MG63 (cell line): ENCODE data around the gene GLI3. TPM values are rescaled to one million over a fixed set of nuclear protein-coding genes. Genes with fewer than 3 reads are reported as not detected.

Source experiments
- DNase-seq: peaks from one replicate; pipeline ENCODE4 v3.0.0-alpha.2; 2020
- H3K27me3 ChIP-seq: fragments of 250-450 bp; sonication (Bioruptor Pico); 2 replicates; pipeline ENCODE4 v1.5.1; 2020; ENCODE audit warnings: mild to moderate bottlenecking, moderate library complexity
- H3K36me3 ChIP-seq: fragments of 250-450 bp; sonication (Bioruptor Pico); 2 replicates; pipeline ENCODE4 v1.5.1; 2020; ENCODE audit warnings: mild to moderate bottlenecking, moderate library complexity
- H3K4me3 ChIP-seq: fragments of 250-450 bp; sonication (Bioruptor Pico); 2 replicates; pipeline ENCODE4 v1.5.1; 2020; ENCODE audit warnings: mild to moderate bottlenecking, moderate library complexity
- H3K9me3 ChIP-seq: fragments of 250-450 bp; sonication (Bioruptor Pico); 2 replicates; pipeline ENCODE4 v1.5.1; 2020; ENCODE audit warnings: mild to moderate bottlenecking, moderate library complexity
- total RNA-seq: library from RNA; depleted of rRNA; stranded (reverse); fragments of >200 nt; shearing (Covaris generic); gene quantifications from 2 replicates; pipeline ENCODE4 v1.2.3, GENCODE V29; 2014; ENCODE audit warnings: low replicate concordance

Gene GLI3
- total RNA-seq, 1 experiment from 2014 or later = 0.59 TPM

GRCh38 chr7:42011846-42012245 is 225.2 kb downstream of the GLI3 start:
- Histone ChIP-seq H3K36me3 (peaks cover 6% of the 10 kb centered on the region), H3K4me3 (no peak overlapping the region), H3K27me3 (no peaks in the 10 kb centered on the region), H3K9me3 (peaks cover 6% of the 10 kb centered on the region)
- no peak for DNase-seq

- peaks cover 6% of the 10 kb centered on the region for H3K36me3 ChIP-seq
- H3K27me3 ChIP-seq = no peaks in the 10 kb centered on the region
- DNase-seq = no peak
- peaks cover 6% of the 10 kb centered on the region for H3K9me3 ChIP-seq
- H3K4me3 ChIP-seq = no peak overlapping the region
These were observed 226.3 kb downstream of the GLI3 start for GRCh38 chr7:42010751-42011150.

- Histone ChIP-seq H3K27me3 (no peaks in the 10 kb centered on the region), H3K4me3 (no peak overlapping the region), H3K36me3 (no peaks in the 10 kb centered on the region), H3K9me3 (no peaks in the 10 kb centered on the region)
- DNase-seq = no peak
These were observed 230.1 kb downstream of the GLI3 start for GRCh38 chr7:42006801-42007513.

GRCh38 chr7:42002654-42003053 is 234.4 kb downstream of the GLI3 start:
- H3K36me3 ChIP-seq = no peaks in the 10 kb centered on the region
- no peak overlapping the region for H3K4me3 ChIP-seq
- no peaks in the 10 kb centered on the region for H3K9me3 ChIP-seq
- H3K27me3 ChIP-seq = no peaks in the 10 kb centered on the region
- peak; percentile 19 for DNase-seq

- H3K9me3 ChIP-seq = no peaks in the 10 kb centered on the region
- no peak for DNase-seq
These were observed 237.2 kb downstream of the GLI3 start for GRCh38 chr7:41999736-42000283.

GRCh38 chr7:41998041-41998440 is 239.0 kb downstream of the GLI3 start:
- H3K36me3 ChIP-seq = no peaks in the 10 kb centered on the region; the same call in 1 of the 2 replicates
- no peaks in the 10 kb centered on the region for H3K27me3 ChIP-seq
- H3K9me3 ChIP-seq = no peaks in the 10 kb centered on the region
- DNase-seq = no peak
- no peak overlapping the region for H3K4me3 ChIP-seq

More at GRCh38 chr7:41999736-42000283, 237.2 kb downstream of the GLI3 start:
- Histone ChIP-seq H3K4me3 (no peak overlapping the region), H3K27me3 (no peaks in the 10 kb centered on the region), H3K36me3 (no peaks in the 10 kb centered on the region; the same call in 1 of the 2 replicates)

GRCh38 chr7:41997151-41997550 is 239.9 kb downstream of the GLI3 start:
- DNase-seq = no peak
- no peaks in the 10 kb centered on the region; the same call in 1 of the 2 replicates for H3K36me3 ChIP-seq
- H3K4me3 ChIP-seq = no peak overlapping the region
- no peaks in the 10 kb centered on the region for H3K9me3 ChIP-seq
- no peaks in the 10 kb centered on the region for H3K27me3 ChIP-seq

GRCh38 chr7:41996381-41997035 is 240.5 kb downstream of the GLI3 start:
- Histone ChIP-seq H3K36me3 (no peaks in the 10 kb centered on the region; the same call in 1 of the 2 replicates), H3K9me3 (no peaks in the 10 kb centered on the region), H3K27me3 (no peaks in the 10 kb centered on the region), H3K4me3 (no peak overlapping the region)
- no peak for DNase-seq

- no peak for DNase-seq
- Histone ChIP-seq H3K9me3 (no peaks in the 10 kb centered on the region), H3K27me3 (no peaks in the 10 kb centered on the region), H3K4me3 (no peak overlapping the region), H3K36me3 (no peaks in the 10 kb centered on the region; the same call in 1 of the 2 replicates)
These were observed 241.3 kb downstream of the GLI3 start for GRCh38 chr7:41995632-41996271.

GRCh38 chr7:41994746-41995110 is 242.3 kb downstream of the GLI3 start:
- Histone ChIP-seq H3K36me3 (no peaks in the 10 kb centered on the region; the same call in 1 of the 2 replicates), H3K27me3 (no peaks in the 10 kb centered on the region), H3K9me3 (no peaks in the 10 kb centered on the region), H3K4me3 (no peak overlapping the region)
- no peak for DNase-seq

- no peaks in the 10 kb centered on the region for H3K27me3 ChIP-seq
- no peaks in the 10 kb centered on the region; the same call in 1 of the 2 replicates for H3K36me3 ChIP-seq
- no peak for DNase-seq
- no peak overlapping the region for H3K4me3 ChIP-seq
- H3K9me3 ChIP-seq = no peaks in the 10 kb centered on the region
These were observed 242.8 kb downstream of the GLI3 start for GRCh38 chr7:41994036-41994745.

GRCh38 chr7:41992881-41993867 is 243.8 kb downstream of the GLI3 start:
- Histone ChIP-seq H3K36me3 (no peaks in the 10 kb centered on the region; the same call in 1 of the 2 replicates), H3K9me3 (no peaks in the 10 kb centered on the region)
- DNase-seq = no peak

GRCh38 chr7:41984888-41985287 is 252.1 kb downstream of the GLI3 start:
- Histone ChIP-seq H3K4me3 (no peak overlapping the region), H3K36me3 (no peaks in the 10 kb centered on the region), H3K27me3 (no peaks in the 10 kb centered on the region), H3K9me3 (no peaks in the 10 kb centered on the region)
- DNase-seq = peak; percentile 29

More at GRCh38 chr7:41992881-41993867, 243.8 kb downstream of the GLI3 start:
- no peaks in the 10 kb centered on the region for H3K27me3 ChIP-seq
- H3K4me3 ChIP-seq = no peak overlapping the region

GRCh38 chr7:41981046-41982040 is 255.7 kb downstream of the GLI3 start:
- H3K36me3 ChIP-seq = no peaks in the 10 kb centered on the region
- no peak overlapping the region for H3K4me3 ChIP-seq
- DNase-seq = no peak
- H3K27me3 ChIP-seq = no peaks in the 10 kb centered on the region
- no peaks in the 10 kb centered on the region for H3K9me3 ChIP-seq
